ENCODE data around the gene CD59. TPM values are rescaled to one million over a fixed set of nuclear protein-coding genes. Genes with fewer than 3 reads are reported as not detected.
A peak's percentile ranks its signal among the peaks of the same experiment; 100 is the strongest.

Gene CD59
- total RNA-seq, 2 experiments from 2014 or later: 35.2 to 37.8 TPM

DNA sequence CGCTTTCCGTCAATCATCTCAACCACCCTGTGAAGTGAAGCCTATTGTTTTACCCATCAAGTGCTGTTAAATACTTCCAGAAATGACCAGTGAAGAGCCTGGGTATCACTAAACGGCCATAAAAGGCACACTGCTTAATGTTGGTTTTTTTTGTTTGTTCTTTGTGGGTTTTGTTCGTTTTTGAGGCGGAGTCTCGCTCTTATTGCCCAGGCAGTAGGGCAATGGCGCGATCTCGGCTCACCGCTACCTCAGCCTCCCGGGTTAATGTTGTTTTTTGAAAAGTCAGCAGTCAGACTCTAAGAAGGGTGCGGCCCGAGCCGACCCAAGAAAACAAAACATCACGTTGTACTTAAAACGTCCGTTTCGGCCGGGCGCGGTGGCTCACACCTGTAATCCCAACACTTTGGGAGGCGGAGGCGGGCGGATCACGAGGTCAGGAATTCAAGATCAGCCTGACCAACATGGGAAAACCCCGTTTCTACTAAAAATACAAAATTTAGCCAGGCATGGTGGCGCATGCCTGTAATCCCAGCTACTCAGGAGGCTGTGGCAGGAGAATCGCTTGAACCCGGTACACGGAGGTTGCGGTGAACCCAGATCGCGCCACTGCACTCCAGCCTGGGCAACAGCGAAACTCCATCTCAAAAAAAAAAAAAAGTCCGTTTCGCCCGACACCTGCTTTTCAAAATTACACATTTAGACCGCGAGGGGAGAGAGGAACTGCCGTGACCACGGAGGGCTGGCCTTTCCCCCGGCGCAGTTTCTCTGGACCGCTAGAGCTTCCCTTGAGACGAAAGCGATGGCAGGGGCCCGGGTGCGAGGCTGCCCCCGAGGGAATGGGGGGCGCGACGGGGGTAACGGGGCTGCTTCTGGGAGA, 714 bp downstream of the CD59 start:
- Mint-ChIP-seq H3K4me1 (ENCODE audit: low read depth) (peaks cover 48% of the 10 kb centered on the region), H3K27ac (peak overlapping the region; percentile 81), H3K27me3 (no peaks in the 10 kb centered on the region), H3K36me3 (ENCODE audit: low read depth) (peaks cover 3% of the 10 kb centered on the region), H3K4me3 (peak overlapping the region; percentile 94), H3K9me3 (no peaks in the 10 kb centered on the region)
- peak; percentile 48 for ATAC-seq (ENCODE audit: poor library complexity)
- Histone ChIP-seq H3K27ac (ENCODE audit: low read depth in 1 of 2, low read length in 2 of 2) (peak overlapping the region; percentile 20 to 52), H3K36me3 (ENCODE audit: insufficient read depth, low read length) (peaks cover 4% of the 10 kb centered on the region), H3K4me3 (ENCODE audit: low read length) (peak overlapping the region; percentile 64), H3K9me3 (ENCODE audit: control insufficient read depth in 1 of 2, insufficient read depth in 1 of 2, low read length in 2 of 2) (no peaks in the 10 kb centered on the region), H3K27me3 (ENCODE audit: control insufficient read depth in 1 of 2, insufficient read depth in 2 of 2, low read length in 2 of 2) (no peaks in the 10 kb centered on the region), H3K4me1 (ENCODE audit: insufficient read depth, low read length) (peaks cover 31% of the 10 kb centered on the region)
- ChIA-PET CTCF (interaction anchor here (1.9 kb wide), 1 partner anchor 20 kb away, joined by 7 read pairs; no protein-coding TSS in a partner anchor), POLR2A (interaction anchor here (0.7 to 2.8 kb wide), 9 partner anchors 7 to 479 kb away, joined by 3 to 11 read pairs (median 4); partner anchors contain the start of genes C11orf91 and HIPK3)
- peak in 12 of 14 experiments; percentile 10 to 77 (median 33) for DNase-seq
- TF ChIP-seq, protein P1, sequence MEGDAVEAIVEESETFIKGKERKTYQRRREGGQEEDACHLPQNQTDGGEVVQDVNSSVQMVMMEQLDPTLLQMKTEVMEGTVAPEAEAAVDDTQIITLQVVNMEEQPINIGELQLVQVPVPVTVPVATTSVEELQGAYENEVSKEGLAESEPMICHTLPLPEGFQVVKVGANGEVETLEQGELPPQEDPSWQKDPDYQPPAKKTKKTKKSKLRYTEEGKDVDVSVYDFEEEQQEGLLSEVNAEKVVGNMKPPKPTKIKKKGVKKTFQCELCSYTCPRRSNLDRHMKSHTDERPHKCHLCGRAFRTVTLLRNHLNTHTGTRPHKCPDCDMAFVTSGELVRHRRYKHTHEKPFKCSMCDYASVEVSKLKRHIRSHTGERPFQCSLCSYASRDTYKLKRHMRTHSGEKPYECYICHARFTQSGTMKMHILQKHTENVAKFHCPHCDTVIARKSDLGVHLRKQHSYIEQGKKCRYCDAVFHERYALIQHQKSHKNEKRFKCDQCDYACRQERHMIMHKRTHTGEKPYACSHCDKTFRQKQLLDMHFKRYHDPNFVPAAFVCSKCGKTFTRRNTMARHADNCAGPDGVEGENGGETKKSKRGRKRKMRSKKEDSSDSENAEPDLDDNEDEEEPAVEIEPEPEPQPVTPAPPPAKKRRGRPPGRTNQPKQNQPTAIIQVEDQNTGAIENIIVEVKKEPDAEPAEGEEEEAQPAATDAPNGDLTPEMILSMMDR (IDR thresholded peaks at IDR 0.05): peak; percentile 12
- intact Hi-C loops (cut with DNase I, micrococcal nuclease): loop anchor here (2.0 to 10.0 kb wide), 4 partner anchors 33 to 711 kb away; partner anchors contain the start of genes C11orf91 (in 1 of the 2), FBXO3 (in 1 of the 2) and HIPK3 (in 1 of the 2)

DNA sequence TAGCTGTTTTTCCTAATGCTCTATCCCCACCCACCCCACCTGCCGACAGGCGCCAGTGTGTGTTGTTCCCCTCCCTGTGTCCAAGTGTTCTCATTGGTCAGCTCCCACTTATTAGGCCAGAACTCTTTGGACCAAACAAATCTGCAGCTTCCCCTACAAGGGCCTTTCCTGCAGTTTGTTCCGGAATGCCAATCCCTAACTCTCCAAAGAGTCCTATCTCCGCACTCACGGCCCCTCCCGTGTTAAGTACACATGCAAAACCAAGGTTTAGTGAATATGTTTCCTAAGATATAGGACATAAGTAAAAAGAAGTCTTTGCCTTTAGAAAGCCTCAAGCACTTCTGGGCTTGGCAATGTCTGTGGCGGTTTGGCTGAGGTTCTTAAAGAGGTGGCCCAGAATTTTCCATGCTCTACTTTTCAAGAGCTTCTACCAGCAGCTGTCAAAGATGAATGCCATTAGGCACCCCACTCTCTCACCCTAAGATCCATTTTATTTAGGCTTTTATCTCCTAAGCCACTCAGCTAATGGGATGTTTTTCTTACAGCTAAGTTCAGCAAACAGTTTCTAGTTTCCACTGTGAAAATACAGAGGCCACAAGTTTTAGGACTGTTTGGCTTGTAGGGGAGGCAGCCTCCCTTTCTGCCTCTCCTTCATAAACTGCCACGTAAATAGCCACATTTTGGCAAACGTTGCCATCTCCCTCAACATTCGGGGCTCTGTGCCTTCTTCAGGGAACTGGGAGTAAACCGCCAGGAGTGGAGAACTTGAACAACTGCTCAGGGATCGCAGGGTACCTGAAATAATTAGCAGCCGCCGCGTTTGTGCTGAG, 1.6 kb downstream of the CD59 start:
- TF ChIP-seq, protein P1 (IDR thresholded peaks at IDR 0.05): no peak
- H3K27me3 ChIP-seq (ENCODE audit: control insufficient read depth in 1 of 2, insufficient read depth in 2 of 2, low read length in 2 of 2): no peaks in the 10 kb centered on the region

DNA sequence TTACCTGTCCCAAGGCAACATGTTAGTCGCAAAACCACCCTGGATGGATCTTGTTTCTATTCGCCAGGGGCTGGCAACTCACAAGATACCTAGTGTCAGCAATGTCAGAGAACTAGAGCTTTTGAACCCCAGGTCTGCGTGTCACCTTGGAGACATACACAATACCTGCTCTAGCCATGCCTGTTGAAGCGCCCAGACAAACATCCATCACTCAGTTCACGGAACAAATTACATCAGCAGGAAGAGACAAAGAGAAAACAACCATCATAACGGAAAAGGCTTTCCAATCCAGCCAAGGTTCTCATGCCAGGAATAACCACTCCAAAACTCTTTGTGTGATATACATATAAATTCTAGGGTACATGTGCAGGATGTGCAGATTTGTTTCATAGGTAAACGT, 2.2 kb downstream of the CD59 start:
- TF ChIP-seq, protein P1 (IDR thresholded peaks at IDR 0.05): no peak
- CTCF ChIA-PET: interaction anchor here (1.6 kb wide), 1 partner anchor 8 kb away, joined by 3 read pairs; no protein-coding TSS in a partner anchor
- no peaks in the 10 kb centered on the region for H3K27me3 Mint-ChIP-seq
- no peaks in the 10 kb centered on the region for H3K9me3 Mint-ChIP-seq
- H3K4me3 Mint-ChIP-seq: peak overlapping the region; percentile 94
- H3K27ac ChIP-seq (ENCODE audit: low read depth in 1 of 2, low read length in 2 of 2): no peak overlapping the region
- ATAC-seq (ENCODE audit: poor library complexity) (no peak), DNase-seq (no peak)
- no peaks in the 10 kb centered on the region for H3K9me3 ChIP-seq (ENCODE audit: control insufficient read depth in 1 of 2, insufficient read depth in 1 of 2, low read length in 2 of 2)
- no peak overlapping the region for H3K27ac Mint-ChIP-seq
- no peak overlapping the region for H3K4me3 ChIP-seq (ENCODE audit: low read length)
- H3K4me1 Mint-ChIP-seq (ENCODE audit: low read depth): peaks cover 51% of the 10 kb centered on the region
- H3K36me3 Mint-ChIP-seq (ENCODE audit: low read depth): peaks cover 3% of the 10 kb centered on the region
- H3K36me3 ChIP-seq (ENCODE audit: insufficient read depth, low read length): peaks cover 4% of the 10 kb centered on the region
- peaks cover 31% of the 10 kb centered on the region for H3K4me1 ChIP-seq (ENCODE audit: insufficient read depth, low read length)
- no peaks in the 10 kb centered on the region for H3K27me3 ChIP-seq (ENCODE audit: control insufficient read depth in 1 of 2, insufficient read depth in 2 of 2, low read length in 2 of 2)
- intact Hi-C loops (cut with DNase I, micrococcal nuclease): loop anchor here in 1 of 2 experiments (1.0 to 10.0 kb wide), 3 partner anchors 32 to 709 kb away; partner anchors contain the start of gene HIPK3
- POLR2A ChIA-PET: interaction anchor here (1.9 kb wide), 1 partner anchor 9 kb away, joined by 8 read pairs; no protein-coding TSS in a partner anchor

More for the DNA sequence above, 1.6 kb downstream of the CD59 start:
- H3K4me1 ChIP-seq (ENCODE audit: insufficient read depth, low read length): peaks cover 31% of the 10 kb centered on the region
- intact Hi-C loops (cut with DNase I, micrococcal nuclease): loop anchor here (1.0 to 10.0 kb wide), 4 partner anchors 32 to 710 kb away; partner anchors contain the start of genes C11orf91 (in 1 of the 2) and HIPK3 (in 1 of the 2)
- Mint-ChIP-seq H3K36me3 (ENCODE audit: low read depth) (peaks cover 3% of the 10 kb centered on the region), H3K27ac (peak overlapping the region; percentile 81), H3K4me1 (ENCODE audit: low read depth) (peaks cover 48% of the 10 kb centered on the region), H3K9me3 (no peaks in the 10 kb centered on the region), H3K4me3 (peak overlapping the region; percentile 94), H3K27me3 (no peaks in the 10 kb centered on the region)
- no peaks in the 10 kb centered on the region for H3K9me3 ChIP-seq (ENCODE audit: control insufficient read depth in 1 of 2, insufficient read depth in 1 of 2, low read length in 2 of 2)
- peak overlapping the region; percentile 64 for H3K4me3 ChIP-seq (ENCODE audit: low read length)
- CTCF ChIA-PET: no interaction called here
- H3K27ac ChIP-seq (ENCODE audit: low read depth in 1 of 2, low read length in 2 of 2): peak overlapping the region in 1 of 2 donors; percentile 20
- peak in 1 of 14 experiments; percentile 13 for DNase-seq
- peaks cover 4% of the 10 kb centered on the region for H3K36me3 ChIP-seq (ENCODE audit: insufficient read depth, low read length)
- no peak for ATAC-seq (ENCODE audit: poor library complexity)
- POLR2A ChIA-PET: interaction anchor here (1.9 kb wide), 1 partner anchor 8 kb away, joined by 8 read pairs; no protein-coding TSS in a partner anchor

Measured in CD4-positive, alpha-beta T cell (primary cell).